Measurements from ENCODE around the gene FXYD6. TPM values are rescaled to one million over a fixed set of nuclear protein-coding genes. Genes with fewer than 3 reads are reported as not detected.

FXYD6 gene
- total and polyA plus RNA-seq, 8 donors, result 41.4 to 188 (median 157) TPM

DNA sequence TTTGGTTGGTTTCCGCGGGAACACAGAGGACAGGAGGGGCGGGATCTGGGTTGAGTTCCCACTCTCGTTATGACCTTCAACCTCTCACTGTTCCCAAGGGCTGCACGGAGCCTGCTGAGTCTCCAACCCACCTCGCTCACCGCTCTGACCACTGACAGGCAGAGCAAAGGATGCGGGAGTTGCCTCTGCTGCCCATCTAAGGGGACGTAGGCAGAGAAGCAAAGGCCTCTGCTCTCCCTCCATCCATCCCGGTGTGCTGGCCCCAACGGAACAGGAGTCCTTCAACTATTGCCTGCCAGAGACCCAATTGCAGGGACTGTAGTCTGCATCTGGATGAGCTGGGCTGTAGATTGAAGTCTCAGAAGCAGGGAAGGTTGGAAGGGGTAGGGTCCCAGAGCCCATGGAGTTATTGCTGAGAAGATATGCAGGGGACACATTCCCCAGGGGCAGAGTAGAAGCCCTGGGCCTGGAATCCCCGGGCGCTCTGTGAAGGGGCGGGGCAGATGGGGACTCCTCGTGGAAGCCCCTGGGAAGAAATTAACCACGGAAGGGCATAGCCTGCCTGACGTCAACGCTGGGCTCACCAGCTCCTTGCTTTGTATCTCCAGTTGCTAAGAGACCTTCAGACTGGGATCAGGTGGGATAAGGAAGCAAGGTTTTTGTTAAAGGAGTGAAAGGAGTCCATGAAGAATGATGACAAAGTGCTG lies 39.2 kb downstream of the FXYD6 start:
- TF ChIP-seq, protein P1, sequence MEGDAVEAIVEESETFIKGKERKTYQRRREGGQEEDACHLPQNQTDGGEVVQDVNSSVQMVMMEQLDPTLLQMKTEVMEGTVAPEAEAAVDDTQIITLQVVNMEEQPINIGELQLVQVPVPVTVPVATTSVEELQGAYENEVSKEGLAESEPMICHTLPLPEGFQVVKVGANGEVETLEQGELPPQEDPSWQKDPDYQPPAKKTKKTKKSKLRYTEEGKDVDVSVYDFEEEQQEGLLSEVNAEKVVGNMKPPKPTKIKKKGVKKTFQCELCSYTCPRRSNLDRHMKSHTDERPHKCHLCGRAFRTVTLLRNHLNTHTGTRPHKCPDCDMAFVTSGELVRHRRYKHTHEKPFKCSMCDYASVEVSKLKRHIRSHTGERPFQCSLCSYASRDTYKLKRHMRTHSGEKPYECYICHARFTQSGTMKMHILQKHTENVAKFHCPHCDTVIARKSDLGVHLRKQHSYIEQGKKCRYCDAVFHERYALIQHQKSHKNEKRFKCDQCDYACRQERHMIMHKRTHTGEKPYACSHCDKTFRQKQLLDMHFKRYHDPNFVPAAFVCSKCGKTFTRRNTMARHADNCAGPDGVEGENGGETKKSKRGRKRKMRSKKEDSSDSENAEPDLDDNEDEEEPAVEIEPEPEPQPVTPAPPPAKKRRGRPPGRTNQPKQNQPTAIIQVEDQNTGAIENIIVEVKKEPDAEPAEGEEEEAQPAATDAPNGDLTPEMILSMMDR (IDR thresholded peaks at IDR 0.05), result no peak
- no peaks in the 10 kb centered on the region for H3K27me3 ChIP-seq
- intact Hi-C loops (cut with DNase I), result no loop called here
- DNase-seq (peak in 1 of 4 donors; percentile 43), ATAC-seq (no peak)
- peaks cover 4 to 38% of the 10 kb centered on the region in 2 donors for H3K4me1 ChIP-seq
- H3K36me3 ChIP-seq, result no peaks in the 10 kb centered on the region
- no peak overlapping the region for H3K4me3 ChIP-seq
- no peak overlapping the region for H3K27ac ChIP-seq
- no peaks in the 10 kb centered on the region for H3K9me3 ChIP-seq

DNA sequence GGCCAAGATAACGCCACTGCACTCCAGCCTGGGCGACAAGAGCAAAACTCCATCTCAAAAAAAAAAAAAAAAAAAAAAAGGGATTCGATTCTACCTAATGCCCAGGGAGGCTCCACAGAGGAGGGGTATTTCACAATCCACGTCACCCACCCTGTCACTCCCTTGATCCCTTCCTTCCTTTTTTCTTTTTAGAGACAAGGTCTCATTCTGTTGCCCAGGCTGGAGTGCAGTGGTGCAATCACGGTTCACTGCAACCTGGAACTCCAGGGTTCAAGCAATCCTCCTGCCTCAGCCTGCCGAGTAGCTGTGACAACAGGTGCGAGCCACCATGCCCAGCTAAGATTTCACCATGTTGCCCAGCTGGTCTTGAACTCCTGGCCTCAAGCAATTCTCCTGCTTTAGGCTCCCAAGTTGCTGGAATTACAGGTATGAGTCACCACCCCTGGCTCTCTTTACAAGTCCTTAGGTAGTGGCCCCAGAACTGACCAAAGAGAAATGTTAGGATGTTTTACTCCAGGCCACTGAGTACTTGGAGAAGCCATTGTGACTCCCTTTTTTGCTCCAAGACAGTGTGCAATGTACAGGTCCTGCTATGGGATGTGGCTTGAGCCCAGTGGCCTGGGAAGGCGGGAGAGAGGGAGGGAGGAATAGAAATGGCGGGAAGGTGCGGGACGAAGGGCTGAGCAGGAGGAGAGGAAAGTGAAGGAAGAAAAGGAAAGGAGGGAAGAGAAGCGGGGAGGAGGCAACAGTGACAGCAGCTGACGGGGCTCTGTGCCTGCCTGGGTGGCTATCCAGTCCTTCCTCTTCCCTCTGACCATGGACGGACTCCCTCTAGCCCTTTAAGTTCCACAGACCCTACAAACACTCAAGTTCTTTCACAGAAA lies 40.1 kb downstream of the FXYD6 start:
- no peaks in the 10 kb centered on the region for H3K27me3 ChIP-seq
- H3K36me3 ChIP-seq, result no peaks in the 10 kb centered on the region
- peak in 2 of 4 donors; percentile 31 to 65 for DNase-seq
- ATAC-seq, result peak; percentile 27
- TF ChIP-seq, protein P1 (IDR thresholded peaks at IDR 0.05), result no peak
- peak overlapping the region in 1 of 2 donors; percentile 18 for H3K27ac ChIP-seq
- no peaks in the 10 kb centered on the region for H3K9me3 ChIP-seq
- intact Hi-C loops (cut with DNase I), result no loop called here
- no peak overlapping the region for H3K4me3 ChIP-seq
- peaks cover 4 to 30% of the 10 kb centered on the region in 2 donors for H3K4me1 ChIP-seq

DNA sequence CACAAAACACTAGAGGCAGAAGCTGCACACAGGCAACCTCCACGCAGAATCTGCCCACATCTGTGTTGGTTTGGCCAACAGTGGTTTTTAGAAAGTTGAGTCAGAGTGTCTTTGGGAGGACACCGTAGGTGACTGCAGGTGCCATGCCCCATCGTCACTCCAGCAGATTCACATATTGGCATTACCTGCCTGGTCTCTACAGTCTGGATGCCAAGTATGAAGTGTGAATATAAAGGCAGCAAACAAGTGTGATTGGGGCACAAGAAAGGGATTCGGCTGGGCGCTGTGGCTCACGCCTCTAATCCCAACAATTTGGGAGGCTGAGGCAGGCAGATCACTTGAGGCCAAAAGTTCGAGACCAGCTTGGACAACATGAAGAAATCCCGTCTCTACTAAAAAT lies 40.9 kb downstream of the FXYD6 start:
- H3K4me1 ChIP-seq, result peaks cover 4 to 30% of the 10 kb centered on the region in 2 donors
- DNase-seq, result peak in 1 of 4 donors; percentile 21
- H3K36me3 ChIP-seq, result no peaks in the 10 kb centered on the region
- H3K27me3 ChIP-seq, result no peaks in the 10 kb centered on the region
- no peaks in the 10 kb centered on the region for H3K9me3 ChIP-seq
- H3K4me3 ChIP-seq, result no peak overlapping the region
- ATAC-seq, result no peak
- TF ChIP-seq, protein P1 (IDR thresholded peaks at IDR 0.05), result no peak
- H3K27ac ChIP-seq, result no peak overlapping the region
- intact Hi-C loops (cut with DNase I), result no loop called here

DNA sequence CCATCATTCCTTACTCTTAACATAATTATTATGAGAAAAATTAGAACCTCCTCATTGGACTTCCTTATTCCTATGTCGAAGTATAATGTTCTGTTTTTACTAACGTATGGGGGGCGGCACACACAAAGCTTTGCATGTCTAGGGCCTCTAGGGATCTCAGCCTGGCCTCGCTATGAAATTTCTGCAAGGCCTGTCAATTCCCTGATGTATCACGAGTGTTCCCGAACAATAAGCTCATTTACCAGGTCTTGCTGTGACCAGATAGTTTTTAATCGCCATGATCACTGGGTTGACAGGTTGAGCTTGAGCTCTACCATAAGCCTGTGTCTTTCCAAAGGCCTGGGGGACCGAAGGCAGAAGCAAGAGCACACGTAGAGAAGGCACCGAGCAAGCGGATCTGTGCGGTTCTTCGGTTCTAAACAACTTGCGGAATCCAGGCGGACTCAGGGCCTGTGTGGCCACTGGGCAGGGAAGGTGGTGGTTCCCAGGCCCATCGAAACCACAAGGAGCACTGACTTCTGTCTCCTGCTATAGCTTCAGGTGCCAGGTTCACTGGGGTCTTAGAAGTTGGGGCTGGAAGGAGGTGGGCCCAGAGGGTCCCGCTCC lies 41.5 kb downstream of the FXYD6 start:
- no peak for ATAC-seq
- TF ChIP-seq, protein P1 (IDR thresholded peaks at IDR 0.05), result no peak

More for the DNA sequence above, 41.5 kb downstream of the FXYD6 start:
- peak in 1 of 4 donors; percentile 17 for DNase-seq
- H3K9me3 ChIP-seq, result no peaks in the 10 kb centered on the region
- peaks cover 4 to 36% of the 10 kb centered on the region in 2 donors for H3K4me1 ChIP-seq
- no peaks in the 10 kb centered on the region for H3K36me3 ChIP-seq
- intact Hi-C loops (cut with DNase I), result no loop called here
- H3K4me3 ChIP-seq, result no peak overlapping the region
- no peaks in the 10 kb centered on the region for H3K27me3 ChIP-seq
- no peak overlapping the region for H3K27ac ChIP-seq
